Endothelial cell of umbilical vein (primary cell): Measurements from ENCODE around the gene SERF2. TPM values are rescaled to one million over a fixed set of nuclear protein-coding genes. Genes with fewer than 3 reads are reported as not detected.
A peak's percentile ranks its signal among the peaks of the same experiment; 100 is the strongest.

Experiments
- BruUV-seq: library from RNA; stranded (reverse); fragments of 400-500 nt; replicated peaks from 2 replicates; lab custom pipeline; 2021; lab: Mats Ljungman, UMichigan
- CTCF ChIA-PET: fragments of 300-600, 350-600 bp; sonication (Branson Sonifier 250); formaldehyde crosslinking; loops from one replicate; lab custom pipeline; 2021; ENCODE audit warnings: antibody characterized with exemption, inconsistent platforms; lab: Charles Lee
- POLR2A ChIA-PET: fragments of 300-600, 350-600 bp; sonication (Branson Sonifier 250); formaldehyde crosslinking; loops from one replicate; lab custom pipeline; 2021; ENCODE audit warnings: antibody characterized with exemption, inconsistent platforms; lab: Charles Lee
- DNase-seq: peaks from one replicate; pipeline ENCODE4 v3.0.0-alpha.2; 2011; ENCODE audit warnings: low read depth, low spot score
- FAIRE-seq: peaks from 2 replicates; lab custom pipeline; 2011; peaks lifted over from hg19 to GRCh38; lab: Jason Lieb, UNC
- H2AFZ ChIP-seq: 2 replicates; pipeline ENCODE4 v1.6.0; 2012; ENCODE audit warnings: low read depth, low read length, control low read depth, inconsistent platforms
- H3K27ac ChIP-seq: 2 replicates; pipeline ENCODE4 v1.5.1; 2011; ENCODE audit warnings: low read depth, mild to moderate bottlenecking, control low read depth, low read length, moderate library complexity; ENCODE audit not compliant: insufficient read depth
- H3K27me3 ChIP-seq, 2 experiments: 2 replicates each; pipeline versions ENCODE4 v1.6.0 to v1.6.1; 2011; ENCODE audit warnings: low read length in 2 of 2, mixed read lengths in 1 of 2; ENCODE audit not compliant: control insufficient read depth in 2 of 2, insufficient read depth in 2 of 2
- H3K36me3 ChIP-seq, 2 experiments: 2 replicates in 1 of 2; 3 replicates in 1 of 2; pipeline ENCODE4 v1.5.1; 2011; ENCODE audit warnings: low read length in 2 of 2, mild to moderate bottlenecking in 1 of 2, moderate library complexity in 1 of 2; ENCODE audit not compliant: control insufficient read depth in 2 of 2, insufficient read depth in 2 of 2; ENCODE audit errors: extremely low read depth in 1 of 2
- H3K4me1 ChIP-seq: 3 replicates; pipeline ENCODE4 v1.5.1; 2011; ENCODE audit warnings: mild to moderate bottlenecking, low read length; ENCODE audit not compliant: control insufficient read depth, insufficient read depth; ENCODE audit errors: extremely low read depth
- H3K4me2 ChIP-seq: 2 replicates; pipeline ENCODE4 v1.6.1; 2011; ENCODE audit warnings: low read length, control low read depth, mixed read lengths; ENCODE audit not compliant: insufficient read depth
- H3K4me3 ChIP-seq, 3 experiments: fragments of 200-600 bp in 1 of 3; sonication (generic), shearing (Covaris generic) in 1 of 3; replicated peaks in 1 of 3; 2 replicates each; pipeline ENCODE4 v1.5.1; 2011 to 2016; ENCODE audit warnings: control low read depth in 3 of 3, low read length in 3 of 3, mild to moderate bottlenecking in 2 of 3, inconsistent platforms in 1 of 3, low read depth in 1 of 3, moderate library complexity in 1 of 3; ENCODE audit not compliant: insufficient read depth in 1 of 3
- H3K79me2 ChIP-seq: 2 replicates; pipeline ENCODE4 v1.6.0; 2012; ENCODE audit warnings: low read length, inconsistent platforms; ENCODE audit not compliant: control insufficient read depth, insufficient read depth
- H3K9ac ChIP-seq: replicated peaks from 2 replicates; pipeline ENCODE3; 2011; ENCODE audit warnings: low read length, control low read depth; ENCODE audit not compliant: insufficient read depth; ENCODE audit errors: extremely low read depth
- H3K9me1 ChIP-seq: replicated peaks from 3 replicates; pipeline ENCODE4 v1.6.0; 2011; ENCODE audit warnings: mild to moderate bottlenecking, low read length; ENCODE audit not compliant: control insufficient read depth, insufficient read depth; ENCODE audit errors: extremely low read depth
- H3K9me3 ChIP-seq: replicated peaks from 2 replicates; pipeline ENCODE4 v1.5.1; 2012; ENCODE audit warnings: low read length, inconsistent platforms; ENCODE audit not compliant: control insufficient read depth, insufficient read depth
- H4K20me1 ChIP-seq: replicated peaks from 2 replicates; pipeline ENCODE3; 2011; ENCODE audit warnings: mild to moderate bottlenecking, low read length; ENCODE audit not compliant: control insufficient read depth, insufficient read depth; ENCODE audit errors: extremely low read depth
- CTCF ChIP-seq, 2 donors: IDR thresholded peaks; 1 replicate in 1 of 2; 2 replicates in 1 of 2; pipeline ENCODE4 v1.5.1; 2011; ENCODE audit warnings: low read length in 2 of 2, mild to moderate bottlenecking in 2 of 2, moderate library complexity in 2 of 2, control low read depth in 1 of 2, inconsistent platforms in 1 of 2, low read depth in 1 of 2; ENCODE audit not compliant: insufficient read depth in 1 of 2; ENCODE audit errors: extremely low read depth in 1 of 2
- GATA2 ChIP-seq: IDR thresholded peaks from 2 replicates; pipeline ENCODE4 v1.7.0; 2011; ENCODE audit warnings: low read depth, mild to moderate bottlenecking, moderate library complexity, mixed read lengths, low read length; ENCODE audit not compliant: insufficient read length, insufficient read depth
- POLR2A ChIP-seq: IDR thresholded peaks from 2 replicates; pipeline ENCODE4 v1.6.1; 2012; ENCODE audit warnings: low read depth, mild to moderate bottlenecking, control low read depth, low read length
- POLR2AphosphoS5 ChIP-seq: IDR thresholded peaks from 2 replicates; pipeline ENCODE4 v1.6.1; 2012; ENCODE audit warnings: low read depth, mild to moderate bottlenecking, control low read depth, low read length, moderate library complexity; ENCODE audit not compliant: insufficient read depth
- dilution Hi-C: fragments of 300-500 bp; cut with MboI; formaldehyde crosslinking; loops from one replicate; pipeline ENCODE4 v1.15.0; 2019; ENCODE audit warnings: low sequenced_read_pairs; ENCODE audit not compliant: extremely low pct_ligation_motif_present
- intact Hi-C: fragments of 100-400 bp; cut with micrococcal nuclease; formaldehyde crosslinking; loops from one replicate; pipeline ENCODE4 v1.10.0; 2022
- polyA plus RNA-seq, 4 experiments: library from polyadenylated mRNA; depleted of rRNA in 3 of 4; stranded (reverse) in 3 of 4; unstranded in 1 of 4; fragments of >200 nt; gene quantifications; 2 replicates each; pipeline versions ENCODE4 v1.2.1 to v1.2.3, GENCODE V29; 2011 to 2012; ENCODE audit warnings: missing spikeins in 1 of 4
- total RNA-seq: library from RNA; stranded (reverse); gene quantifications from 2 replicates; pipeline ENCODE4 v1.2.3, GENCODE V29; 2021

Gene SERF2
- total and polyA plus RNA-seq, 2 donors (not counting 3 experiments of a cell fraction or from before 2014, with no cell fraction given) = 970 to 1,481 TPM

- Histone ChIP-seq H3K27ac (peak overlapping the region; percentile 48), H4K20me1 (no peaks in the 10 kb centered on the region), H3K79me2 (no peaks in the 10 kb centered on the region), H3K36me3 (peaks cover 6 to 11% of the 10 kb centered on the region in 2 experiments), H3K9me1 (no peaks in the 10 kb centered on the region), H3K27me3 (no peaks in the 10 kb centered on the region), H3K4me2 (peak overlapping the region; percentile 88), H3K9ac (peak overlapping the region; percentile 76), H3K4me3 (peak overlapping the region; percentile 56 to 76 (median 61)), H3K9me3 (no peaks in the 10 kb centered on the region), H3K4me1 (peaks cover 3% of the 10 kb centered on the region), H2AFZ (peak overlapping the region; percentile 96)
- TF ChIP-seq CTCF (IDR thresholded peaks at IDR 0.05; ENCODE audit: extremely low read depth in 1 of 2, insufficient read depth in 1 of 2, low read depth in 1 of 2, low read length in 2 of 2) (peak; percentile 77 to 89), GATA2 (no peak), POLR2A (peak; percentile 52), POLR2AphosphoS5 (peak; percentile 27)
- intact Hi-C loops (loop anchor here (1.0 kb wide), 1 partner anchor 15 kb away; the partner anchor contains the start of gene SERF2), dilution Hi-C loops (no loop called here)
- FAIRE-seq (no peak), DNase-seq (peak; percentile 87)
- ChIA-PET CTCF (interaction anchor here (0.6 to 2.8 kb wide), 9 partner anchors 9 to 301 kb away, joined by 3 to 24 read pairs (median 4); partner anchors contain the start of gene SERF2), POLR2A (interaction anchor here (0.6 to 1.5 kb wide), 2 partner anchors 23 to 88 kb away, joined by 3 to 4 read pairs; partner anchors contain the start of gene HYPK)
- BruUV-seq = TSS peak; percentile 34
Measured at GRCh38 chr15:43777267-43777914, 14.7 kb upstream of the SERF2 start.
